Neuronal stem cell (in vitro differentiated cells): ENCODE data around the gene NOS1AP.

Experiments used
- DNase-seq: peaks from one replicate; pipeline ENCODE4 v3.0.0-alpha.2; 2013; ENCODE audit warnings: low spot score
- H2AFZ ChIP-seq: one replicate; pipeline ENCODE4 v1.6.1; 2013; ENCODE audit warnings: mild to moderate bottlenecking, low read length, inconsistent platforms
- H2AK5ac ChIP-seq: 2 replicates; pipeline ENCODE4 v1.6.1; 2013; ENCODE audit warnings: low read depth, mild to moderate bottlenecking, inconsistent platforms, low read length, moderate library complexity, mixed read lengths
- H2BK120ac ChIP-seq: 2 replicates; pipeline ENCODE4 v1.6.1; 2013; ENCODE audit warnings: low read depth, mild to moderate bottlenecking, inconsistent platforms, low read length, moderate library complexity, mixed read lengths
- H2BK12ac ChIP-seq: one replicate; pipeline ENCODE4 v1.6.1; 2013; ENCODE audit warnings: low read length, inconsistent platforms
- H2BK15ac ChIP-seq: 2 replicates; pipeline ENCODE4 v1.6.1; 2013; ENCODE audit warnings: mild to moderate bottlenecking, low read length, inconsistent platforms, mixed read lengths
- H2BK5ac ChIP-seq: one replicate; pipeline ENCODE4 v1.6.1; 2013; ENCODE audit warnings: inconsistent platforms, mild to moderate bottlenecking, low read length, moderate library complexity
- H3K14ac ChIP-seq: one replicate; pipeline ENCODE4 v1.6.1; 2013; ENCODE audit warnings: low read length, inconsistent platforms
- H3K18ac ChIP-seq: 2 replicates; pipeline ENCODE4 v1.6.1; 2013; ENCODE audit warnings: low read length, inconsistent platforms
- H3K23ac ChIP-seq: 2 replicates; pipeline ENCODE4 v1.6.1; 2013; ENCODE audit warnings: low read depth, mild to moderate bottlenecking, mixed read lengths, low read length, inconsistent platforms; ENCODE audit not compliant: poor library complexity
- H3K27ac ChIP-seq: replicated peaks from 3 replicates; pipeline ENCODE4 v1.5.1; 2013; ENCODE audit warnings: low read length, inconsistent platforms
- H3K27me3 ChIP-seq, 3 experiments: 2 replicates each; pipeline ENCODE4 v1.6.1; 2013; ENCODE audit warnings: low read length in 3 of 3, mild to moderate bottlenecking in 2 of 3, inconsistent platforms in 1 of 3, low read depth in 1 of 3, mixed read lengths in 1 of 3, moderate library complexity in 1 of 3; ENCODE audit not compliant: control insufficient read depth in 3 of 3, insufficient read depth in 3 of 3
- H3K36me3 ChIP-seq, 2 donors: replicated peaks in 1 of 2; 2 replicates each; pipeline ENCODE4 v1.6.1; 2013; ENCODE audit warnings: low read length in 2 of 2; ENCODE audit not compliant: control insufficient read depth in 2 of 2, insufficient read depth in 2 of 2
- H3K4ac ChIP-seq: 2 replicates; pipeline ENCODE4 v1.6.1; 2013; ENCODE audit warnings: inconsistent platforms, mild to moderate bottlenecking, low read length, moderate library complexity
- H3K4me1 ChIP-seq, 2 donors: 1 replicate in 1 of 2; 2 replicates in 1 of 2; pipeline ENCODE4 v1.6.1; 2013; ENCODE audit warnings: low read length in 2 of 2, low read depth in 1 of 2; ENCODE audit not compliant: control insufficient read depth in 2 of 2, insufficient read depth in 1 of 2
- H3K4me2 ChIP-seq: one replicate; pipeline ENCODE4 v1.6.1; 2013; ENCODE audit warnings: mild to moderate bottlenecking, low read length, inconsistent platforms; ENCODE audit not compliant: insufficient read depth, poor library complexity, severe bottlenecking
- H3K4me3 ChIP-seq, 2 donors: 2 replicates each; pipeline ENCODE4 v1.5.1; 2013; ENCODE audit warnings: low read length in 2 of 2, mild to moderate bottlenecking in 2 of 2, inconsistent platforms in 1 of 2, moderate library complexity in 1 of 2
- H3K79me1 ChIP-seq: one replicate; pipeline ENCODE4 v1.6.1; 2013; ENCODE audit warnings: low read depth, mild to moderate bottlenecking, inconsistent platforms, low read length, moderate library complexity
- H3K9ac ChIP-seq: one replicate; pipeline ENCODE4 v1.6.1; 2013; ENCODE audit warnings: mild to moderate bottlenecking, low read depth, low read length, inconsistent platforms; ENCODE audit not compliant: poor library complexity
- H3K9me3 ChIP-seq, 2 donors: replicated peaks in 1 of 2; 2 replicates each; pipeline versions ENCODE3 to v1.6.1; 2013; ENCODE audit warnings: low read length in 2 of 2, mild to moderate bottlenecking in 2 of 2, inconsistent platforms in 1 of 2, low read depth in 1 of 2, mixed read lengths in 1 of 2, moderate library complexity in 1 of 2; ENCODE audit not compliant: control insufficient read depth in 2 of 2, insufficient read depth in 1 of 2
- H4K8ac ChIP-seq: one replicate; pipeline ENCODE4 v1.6.1; 2013; ENCODE audit warnings: low read depth, mild to moderate bottlenecking, inconsistent platforms, low read length, moderate library complexity
- H4K91ac ChIP-seq: one replicate; pipeline ENCODE4 v1.6.1; 2013; ENCODE audit warnings: low read length, low read depth, mild to moderate bottlenecking, inconsistent platforms; ENCODE audit not compliant: poor library complexity
- WGBS, 2 donors: extraction: QIAGEN DNeasy Blood & Tissue Kit; methylation state at CpG; one replicate each; pipeline ENCODE4 v1.1.7; 2013; ENCODE audit warnings: missing lambda C conversion rate in 2 of 2, mixed read lengths in 1 of 2; ENCODE audit not compliant: insufficient read length in 2 of 2, insufficient replicate concordance in 1 of 2; ENCODE audit errors: extremely low coverage in 2 of 2; 5-methylcytosine and 5-hydroxymethylcytosine counted together

The NOS1AP gene

GRCh38 chr1:162299018-162299417 lies 229.5 kb downstream of the NOS1AP start:
- H4K8ac ChIP-seq: no peak overlapping the region
- H3K4me1 ChIP-seq: peaks cover 0 to 11% of the 10 kb centered on the region in 2 donors
- H3K18ac ChIP-seq: no peak overlapping the region
- no peak overlapping the region for H3K4me2 ChIP-seq
- no peak overlapping the region for H2BK120ac ChIP-seq
- no peaks in the 10 kb centered on the region for H3K9me3 ChIP-seq
- no peak overlapping the region for H2BK15ac ChIP-seq
- H3K23ac ChIP-seq: no peak overlapping the region
- H3K27ac ChIP-seq: no peak overlapping the region
- H2BK12ac ChIP-seq: no peak overlapping the region
- no peak overlapping the region for H3K4me3 ChIP-seq
- no peak for DNase-seq
- no peak overlapping the region for H3K9ac ChIP-seq
- H3K14ac ChIP-seq: no peak overlapping the region
- H3K36me3 ChIP-seq: no peaks in the 10 kb centered on the region
- H3K27me3 ChIP-seq: no peaks in the 10 kb centered on the region
- H4K91ac ChIP-seq: no peak overlapping the region
- H3K4ac ChIP-seq: no peak overlapping the region
- H2AFZ ChIP-seq: no peak overlapping the region
- H2BK5ac ChIP-seq: no peak overlapping the region
- H3K79me1 ChIP-seq: no peaks in the 10 kb centered on the region
- no peak overlapping the region for H2AK5ac ChIP-seq

DNA sequence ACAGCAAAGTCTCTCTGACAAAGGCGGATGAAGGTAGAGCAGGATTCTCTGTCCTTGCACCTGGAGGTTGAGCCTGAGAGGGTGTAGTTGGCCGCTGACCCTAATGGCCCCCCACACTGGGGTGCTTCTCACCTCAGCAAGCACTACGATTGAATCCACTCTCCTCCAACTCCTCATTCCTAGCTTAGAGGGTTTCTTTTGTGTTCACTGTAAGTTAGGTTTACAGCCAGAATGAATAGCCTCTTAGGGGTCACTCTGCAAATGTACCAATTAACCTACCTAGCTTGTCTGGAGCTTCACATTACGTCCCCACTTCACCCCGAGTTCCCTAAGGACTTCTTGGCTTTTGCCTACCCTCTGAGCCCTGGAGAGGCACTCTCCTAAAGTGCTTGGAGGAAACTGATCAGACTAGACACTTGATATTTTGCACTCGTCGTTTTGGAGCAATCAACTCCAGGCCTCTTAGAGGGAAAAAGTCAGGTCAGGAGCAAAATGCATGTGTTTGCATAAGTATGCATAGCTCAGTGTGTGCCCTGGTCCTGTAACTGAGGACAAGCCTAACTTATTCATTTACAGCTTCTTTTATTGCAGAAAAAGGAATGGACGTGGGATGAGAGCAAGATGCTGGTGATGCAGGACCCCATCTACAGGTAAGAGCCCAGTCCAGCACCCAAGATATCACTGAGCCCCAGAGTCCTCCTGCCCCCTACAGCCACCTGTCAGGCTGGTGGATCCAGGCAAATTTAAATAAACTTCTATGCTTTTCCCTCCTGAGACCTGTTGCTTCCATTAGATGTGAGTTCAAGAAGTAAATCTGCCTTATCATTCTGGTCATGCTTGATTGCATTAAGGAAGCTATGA lies 230.8 kb downstream of the NOS1AP start:
- Histone ChIP-seq H2BK15ac (no peak overlapping the region), H3K4me3 (no peak overlapping the region), H2BK5ac (no peak overlapping the region), H2AK5ac (no peak overlapping the region), H3K4me2 (no peak overlapping the region), H3K4ac (no peak overlapping the region), H2BK12ac (no peak overlapping the region), H2AFZ (no peak overlapping the region), H3K18ac (no peak overlapping the region), H4K91ac (no peak overlapping the region), H4K8ac (no peak overlapping the region), H3K36me3 (no peaks in the 10 kb centered on the region), H3K23ac (no peak overlapping the region), H3K14ac (no peak overlapping the region), H3K9me3 (no peaks in the 10 kb centered on the region), H3K9ac (no peak overlapping the region), H2BK120ac (no peak overlapping the region), H3K27me3 (no peaks in the 10 kb centered on the region), H3K4me1 (peaks cover 0 to 11% of the 10 kb centered on the region in 2 donors), H3K79me1 (no peaks in the 10 kb centered on the region), H3K27ac (no peak overlapping the region)
- no CpG with 5 or more reads among the region's 8 CpGs for WGBS, 2 donors
- DNase-seq: no peak

- Histone ChIP-seq H3K4me3 (no peak overlapping the region), H3K4me1 (peaks cover 0 to 8% of the 10 kb centered on the region in 2 donors), H2BK15ac (no peak overlapping the region), H3K4ac (no peak overlapping the region), H4K8ac (no peak overlapping the region), H3K18ac (no peak overlapping the region), H3K27ac (no peak overlapping the region), H2BK12ac (no peak overlapping the region), H3K36me3 (no peaks in the 10 kb centered on the region), H2BK5ac (no peak overlapping the region), H2AK5ac (no peak overlapping the region), H4K91ac (no peak overlapping the region), H3K9ac (no peak overlapping the region), H3K4me2 (no peak overlapping the region), H2BK120ac (no peak overlapping the region), H3K79me1 (peaks cover 2% of the 10 kb centered on the region), H3K23ac (no peak overlapping the region), H2AFZ (no peak overlapping the region), H3K14ac (no peak overlapping the region), H3K9me3 (no peaks in the 10 kb centered on the region), H3K27me3 (no peaks in the 10 kb centered on the region)
- no CpG with 5 or more reads among the region's 4 CpGs for WGBS, 2 donors
- DNase-seq: no peak
These were observed 232.2 kb downstream of the NOS1AP start for GRCh38 chr1:162301696-162302095.

- H3K18ac ChIP-seq: no peak overlapping the region
- no peak overlapping the region for H4K8ac ChIP-seq
- no peak overlapping the region for H2BK15ac ChIP-seq
- no peaks in the 10 kb centered on the region for H3K27me3 ChIP-seq
- no peak for DNase-seq
- H2AK5ac ChIP-seq: no peak overlapping the region
- H3K23ac ChIP-seq: no peak overlapping the region
- H3K9me3 ChIP-seq: peaks cover 0 to 4% of the 10 kb centered on the region in 2 donors
- H3K4me2 ChIP-seq: no peak overlapping the region
- H3K27ac ChIP-seq: no peak overlapping the region
- H3K4me3 ChIP-seq: no peak overlapping the region
- H3K4me1 ChIP-seq: peaks cover 0 to 8% of the 10 kb centered on the region in 2 donors
- no peak overlapping the region for H3K4ac ChIP-seq
- no peak overlapping the region for H2BK120ac ChIP-seq
- H2BK5ac ChIP-seq: no peak overlapping the region
- WGBS, 2 donors: 100% methylated on average over 2 of the region's 3 CpGs; no CpG with 5 or more reads in 1 of the 2 donors
- H2AFZ ChIP-seq: no peak overlapping the region
- peaks cover 2% of the 10 kb centered on the region for H3K79me1 ChIP-seq
- no peaks in the 10 kb centered on the region for H3K36me3 ChIP-seq
- no peak overlapping the region for H3K14ac ChIP-seq
- H4K91ac ChIP-seq: no peak overlapping the region
- no peak overlapping the region for H2BK12ac ChIP-seq
- no peak overlapping the region for H3K9ac ChIP-seq
These were observed 233.0 kb downstream of the NOS1AP start for GRCh38 chr1:162302306-162303003.
